GM23338 (cell line): Measurements from ENCODE around the gene SFXN1. TPM values are rescaled to one million over a fixed set of nuclear protein-coding genes. Genes with fewer than 3 reads are reported as not detected.
A peak's percentile ranks its signal among the peaks of the same experiment; 100 is the strongest.

ENCODE experiments used
- ATAC-seq: fragments of 200-7000 bp; cut with Tn5 transposase; 3 replicates; pipeline ENCODE4 v1.9.1; 2020
- DNase-seq: peaks from one replicate; pipeline ENCODE4 v3.0.0-alpha.2; 2015; ENCODE audit warnings: low spot score
- H2AFZ ChIP-seq: fragments of 200-600 bp; sonication (generic); 2 replicates; pipeline ENCODE4 v1.8.0; 2016; ENCODE audit warnings: antibody characterized with exemption, mild to moderate bottlenecking, moderate library complexity
- H3F3A ChIP-seq: fragments of 200-600 bp; sonication (generic); replicated peaks from 2 replicates; pipeline ENCODE4 v1.8.0; 2017; ENCODE audit warnings: antibody characterized with exemption, mixed run types, low read depth
- H3K27ac ChIP-seq: fragments of 200-600 bp; sonication (generic); 2 replicates; pipeline ENCODE4 v1.6.1; 2016; ENCODE audit warnings: low read depth
- H3K27me3 ChIP-seq: fragments of 200-600 bp; sonication (generic); 2 replicates; pipeline ENCODE4 v1.8.0; 2016; ENCODE audit warnings: mild to moderate bottlenecking, mixed run types, moderate library complexity; ENCODE audit not compliant: insufficient read depth
- H3K36me3 ChIP-seq: fragments of 200-600 bp; sonication (generic); 2 replicates; pipeline ENCODE4 v1.8.0; 2016; ENCODE audit warnings: mild to moderate bottlenecking; ENCODE audit not compliant: insufficient read depth
- H3K4me1 ChIP-seq: fragments of 200-600 bp; sonication (generic); 2 replicates; pipeline ENCODE4 v1.8.0; 2016; ENCODE audit warnings: mild to moderate bottlenecking, moderate library complexity; ENCODE audit not compliant: insufficient read depth
- H3K4me2 ChIP-seq: fragments of 200-600 bp; sonication (generic); 2 replicates; pipeline ENCODE4 v1.7.1; 2017; ENCODE audit warnings: mixed run types
- H3K4me3 ChIP-seq: fragments of 200-600 bp; sonication (generic); 2 replicates; pipeline ENCODE4 v1.6.1; 2016; ENCODE audit warnings: mixed run types
- H3K79me2 ChIP-seq: fragments of 200-600 bp; sonication (generic); replicated peaks from 2 replicates; pipeline ENCODE4 v1.8.0; 2017; ENCODE audit warnings: mild to moderate bottlenecking; ENCODE audit not compliant: insufficient read depth
- H3K9me2 ChIP-seq: fragments of 200-600 bp; sonication (generic); 2 replicates; pipeline ENCODE4 v1.8.0; 2017; ENCODE audit not compliant: insufficient read depth
- H4K20me1 ChIP-seq: fragments of 200-600 bp; sonication (generic); replicated peaks from 2 replicates; pipeline ENCODE4 v1.8.0; 2017; ENCODE audit warnings: mild to moderate bottlenecking; ENCODE audit not compliant: insufficient read depth
- H3K27ac Mint-ChIP-seq: 2 replicates; pipeline ENCODE4 v1.8.0; 2020; ENCODE audit warnings: inconsistent platforms, mild to moderate bottlenecking, moderate library complexity, mixed read lengths
- H3K27me3 Mint-ChIP-seq: 3 replicates; pipeline ENCODE4 v1.8.0; 2022; ENCODE audit warnings: low read depth, mild to moderate bottlenecking, moderate library complexity, mixed read lengths, inconsistent platforms; ENCODE audit not compliant: insufficient read depth, poor library complexity
- H3K36me3 Mint-ChIP-seq: 3 replicates; pipeline ENCODE4 v1.8.0; 2021; ENCODE audit warnings: low read depth, mild to moderate bottlenecking, inconsistent platforms, moderate library complexity, mixed read lengths
- H3K4me1 Mint-ChIP-seq: 3 replicates; pipeline ENCODE4 v1.8.0; 2020; ENCODE audit warnings: mild to moderate bottlenecking, inconsistent platforms, mixed read lengths
- H3K4me3 Mint-ChIP-seq: 3 replicates; pipeline ENCODE4 v1.8.0; 2021; ENCODE audit warnings: moderate library complexity, mild to moderate bottlenecking, inconsistent platforms, mixed read lengths
- H3K9me3 Mint-ChIP-seq: 3 replicates; pipeline ENCODE4 v1.8.0; 2020; ENCODE audit warnings: moderate library complexity, mild to moderate bottlenecking, inconsistent platforms, mixed read lengths
- CREB1 ChIP-seq: fragments of 250-450 bp; sonication (Bioruptor Pico); IDR thresholded peaks from 2 replicates; pipeline ENCODE4 v1.5.0; 2020; ENCODE audit warnings: low read depth, mild to moderate bottlenecking, moderate library complexity
- EZH2 ChIP-seq: fragments of 200-600 bp; sonication (generic); IDR thresholded peaks from one replicate; pipeline ENCODE4 v1.8.0; 2017; ENCODE audit warnings: antibody characterized with exemption, mild to moderate bottlenecking, low read depth; ENCODE audit not compliant: unreplicated experiment
- EZH2phosphoT487 ChIP-seq: fragments of 200-600 bp; sonication (generic); IDR thresholded peaks from one replicate; pipeline ENCODE4 v1.8.1; 2018; ENCODE audit warnings: antibody characterized with exemption; ENCODE audit not compliant: unreplicated experiment
- JUNB ChIP-seq: IDR thresholded peaks from one replicate; pipeline ENCODE4 v1.6.1; 2016; ENCODE audit warnings: antibody characterized with exemption; ENCODE audit not compliant: unreplicated experiment
- NANOG ChIP-seq: IDR thresholded peaks from 2 replicates; pipeline ENCODE4 v1.6.1; 2016; ENCODE audit warnings: antibody characterized with exemption, borderline replicate concordance
- POLR2AphosphoS5 ChIP-seq: IDR thresholded peaks from 2 replicates; pipeline ENCODE4 v1.6.1; 2016; ENCODE audit warnings: antibody characterized with exemption, low read depth
- ZNF331 ChIP-seq: fragments of 250-450 bp; sonication (Bioruptor Pico); IDR thresholded peaks from 2 replicates; pipeline ENCODE4 v1.5.0; 2020; ENCODE audit warnings: low read depth, mild to moderate bottlenecking, moderate library complexity
- polyA plus RNA-seq: library from polyadenylated mRNA; unstranded; fragments of >200 nt; fragmentation: Nextera tagmentation; extraction: Ambion mirVana; gene quantifications from 2 replicates; pipeline ENCODE4 v1.2.1, GENCODE V29; 2016
- total RNA-seq: library from RNA; depleted of rRNA; stranded (reverse); fragments of >200 nt; shearing (Covaris generic); gene quantifications from 2 replicates; pipeline ENCODE4 v1.2.3, GENCODE V29; 2014
- TF ChIP-seq, protein P1 (sequence below): IDR thresholded peaks from one replicate; pipeline ENCODE4 v1.6.1; 2018; ENCODE audit warnings: antibody characterized with exemption; ENCODE audit not compliant: unreplicated experiment
- TF ChIP-seq, protein P2 (sequence below): IDR thresholded peaks from 2 replicates; pipeline ENCODE4 v1.6.1; 2016; ENCODE audit warnings: antibody characterized with exemption
- TF ChIP-seq, protein P3 (sequence below), 2 experiments: fragments of 200-600 bp in 1 of 2; sonication (generic) in 1 of 2; conservative IDR thresholded peaks; 2 replicates each; pipeline versions ENCODE4 v1.5.1 to v1.6.1; 2016 to 2017; ENCODE audit warnings: antibody characterized with exemption in 2 of 2, low read depth in 2 of 2, mild to moderate bottlenecking in 2 of 2, moderate library complexity in 1 of 2
- TF ChIP-seq, protein P4 (sequence below): fragments of 250-450 bp; sonication (Bioruptor Pico); IDR thresholded peaks from 2 replicates; pipeline ENCODE4 v1.5.0; 2020; ENCODE audit warnings: mild to moderate bottlenecking, moderate library complexity

SFXN1 gene
- total and polyA plus RNA-seq, 2 experiments from 2014 or later = 44.0 to 97.7 TPM

DNA sequence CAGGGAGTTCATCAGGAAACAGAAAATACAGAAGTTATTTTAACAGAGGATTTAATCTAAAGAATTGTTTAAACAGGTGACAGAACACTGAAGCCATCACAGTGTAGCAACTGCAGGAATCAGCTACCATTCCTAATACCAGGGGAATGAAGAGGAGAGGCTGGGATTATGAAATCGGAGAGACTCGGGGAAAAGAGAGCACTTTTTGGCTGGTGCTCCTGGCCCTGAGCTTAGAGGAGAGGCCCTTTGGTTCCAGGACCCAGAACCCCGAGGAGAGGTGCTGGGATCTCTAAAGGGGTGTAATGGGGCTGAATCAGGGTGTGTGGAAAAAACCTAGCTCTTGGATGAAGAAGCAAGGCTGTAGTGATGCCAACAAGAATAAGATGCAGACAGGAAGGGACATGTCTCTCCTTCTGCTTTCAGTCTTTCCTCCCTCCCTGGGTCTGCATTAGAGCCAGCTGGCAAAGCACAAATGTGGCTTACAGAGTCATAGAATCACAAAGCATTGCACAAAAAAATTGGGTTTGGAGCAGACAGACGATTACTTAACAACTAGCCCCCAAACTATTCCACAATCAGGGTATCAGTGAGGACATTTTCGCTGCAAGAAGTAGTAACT is 11.6 kb upstream of the SFXN1 start:
- H3K4me2 ChIP-seq = no peak overlapping the region

More for the DNA sequence above, 11.6 kb upstream of the SFXN1 start:
- Mint-ChIP-seq H3K4me1 (peaks cover 5% of the 10 kb centered on the region), H3K4me3 (no peak overlapping the region), H3K36me3 (no peaks in the 10 kb centered on the region), H3K9me3 (no peaks in the 10 kb centered on the region; the same call in 2 of the 3 replicates), H3K27ac (no peak overlapping the region), H3K27me3 (peaks cover 1% of the 10 kb centered on the region)
- no peak for DNase-seq
- no peaks in the 10 kb centered on the region for H4K20me1 ChIP-seq
- H2AFZ ChIP-seq = peak overlapping the region; percentile 32
- no peaks in the 10 kb centered on the region for H3K27me3 ChIP-seq
- no peaks in the 10 kb centered on the region for H3K36me3 ChIP-seq
- TF ChIP-seq, protein P1, sequence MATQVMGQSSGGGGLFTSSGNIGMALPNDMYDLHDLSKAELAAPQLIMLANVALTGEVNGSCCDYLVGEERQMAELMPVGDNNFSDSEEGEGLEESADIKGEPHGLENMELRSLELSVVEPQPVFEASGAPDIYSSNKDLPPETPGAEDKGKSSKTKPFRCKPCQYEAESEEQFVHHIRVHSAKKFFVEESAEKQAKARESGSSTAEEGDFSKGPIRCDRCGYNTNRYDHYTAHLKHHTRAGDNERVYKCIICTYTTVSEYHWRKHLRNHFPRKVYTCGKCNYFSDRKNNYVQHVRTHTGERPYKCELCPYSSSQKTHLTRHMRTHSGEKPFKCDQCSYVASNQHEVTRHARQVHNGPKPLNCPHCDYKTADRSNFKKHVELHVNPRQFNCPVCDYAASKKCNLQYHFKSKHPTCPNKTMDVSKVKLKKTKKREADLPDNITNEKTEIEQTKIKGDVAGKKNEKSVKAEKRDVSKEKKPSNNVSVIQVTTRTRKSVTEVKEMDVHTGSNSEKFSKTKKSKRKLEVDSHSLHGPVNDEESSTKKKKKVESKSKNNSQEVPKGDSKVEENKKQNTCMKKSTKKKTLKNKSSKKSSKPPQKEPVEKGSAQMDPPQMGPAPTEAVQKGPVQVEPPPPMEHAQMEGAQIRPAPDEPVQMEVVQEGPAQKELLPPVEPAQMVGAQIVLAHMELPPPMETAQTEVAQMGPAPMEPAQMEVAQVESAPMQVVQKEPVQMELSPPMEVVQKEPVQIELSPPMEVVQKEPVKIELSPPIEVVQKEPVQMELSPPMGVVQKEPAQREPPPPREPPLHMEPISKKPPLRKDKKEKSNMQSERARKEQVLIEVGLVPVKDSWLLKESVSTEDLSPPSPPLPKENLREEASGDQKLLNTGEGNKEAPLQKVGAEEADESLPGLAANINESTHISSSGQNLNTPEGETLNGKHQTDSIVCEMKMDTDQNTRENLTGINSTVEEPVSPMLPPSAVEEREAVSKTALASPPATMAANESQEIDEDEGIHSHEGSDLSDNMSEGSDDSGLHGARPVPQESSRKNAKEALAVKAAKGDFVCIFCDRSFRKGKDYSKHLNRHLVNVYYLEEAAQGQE = no peak
- no peak for TF ChIP-seq ZNF331 (CRISPR knock-in tag)
- TF ChIP-seq, protein P2, sequence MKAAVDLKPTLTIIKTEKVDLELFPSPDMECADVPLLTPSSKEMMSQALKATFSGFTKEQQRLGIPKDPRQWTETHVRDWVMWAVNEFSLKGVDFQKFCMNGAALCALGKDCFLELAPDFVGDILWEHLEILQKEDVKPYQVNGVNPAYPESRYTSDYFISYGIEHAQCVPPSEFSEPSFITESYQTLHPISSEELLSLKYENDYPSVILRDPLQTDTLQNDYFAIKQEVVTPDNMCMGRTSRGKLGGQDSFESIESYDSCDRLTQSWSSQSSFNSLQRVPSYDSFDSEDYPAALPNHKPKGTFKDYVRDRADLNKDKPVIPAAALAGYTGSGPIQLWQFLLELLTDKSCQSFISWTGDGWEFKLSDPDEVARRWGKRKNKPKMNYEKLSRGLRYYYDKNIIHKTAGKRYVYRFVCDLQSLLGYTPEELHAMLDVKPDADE = no peak
- TF ChIP-seq NANOG = no peak
- TF ChIP-seq JUNB = no peak
- no peak for TF ChIP-seq EZH2phosphoT487
- no peak for TF ChIP-seq EZH2
- no peak for TF ChIP-seq POLR2AphosphoS5
- TF ChIP-seq, protein P3, sequence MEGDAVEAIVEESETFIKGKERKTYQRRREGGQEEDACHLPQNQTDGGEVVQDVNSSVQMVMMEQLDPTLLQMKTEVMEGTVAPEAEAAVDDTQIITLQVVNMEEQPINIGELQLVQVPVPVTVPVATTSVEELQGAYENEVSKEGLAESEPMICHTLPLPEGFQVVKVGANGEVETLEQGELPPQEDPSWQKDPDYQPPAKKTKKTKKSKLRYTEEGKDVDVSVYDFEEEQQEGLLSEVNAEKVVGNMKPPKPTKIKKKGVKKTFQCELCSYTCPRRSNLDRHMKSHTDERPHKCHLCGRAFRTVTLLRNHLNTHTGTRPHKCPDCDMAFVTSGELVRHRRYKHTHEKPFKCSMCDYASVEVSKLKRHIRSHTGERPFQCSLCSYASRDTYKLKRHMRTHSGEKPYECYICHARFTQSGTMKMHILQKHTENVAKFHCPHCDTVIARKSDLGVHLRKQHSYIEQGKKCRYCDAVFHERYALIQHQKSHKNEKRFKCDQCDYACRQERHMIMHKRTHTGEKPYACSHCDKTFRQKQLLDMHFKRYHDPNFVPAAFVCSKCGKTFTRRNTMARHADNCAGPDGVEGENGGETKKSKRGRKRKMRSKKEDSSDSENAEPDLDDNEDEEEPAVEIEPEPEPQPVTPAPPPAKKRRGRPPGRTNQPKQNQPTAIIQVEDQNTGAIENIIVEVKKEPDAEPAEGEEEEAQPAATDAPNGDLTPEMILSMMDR (conservative IDR thresholded peaks at IDR 0.05; ENCODE audit: low read depth in 2 of 2) = no peak
- TF ChIP-seq, protein P4, sequence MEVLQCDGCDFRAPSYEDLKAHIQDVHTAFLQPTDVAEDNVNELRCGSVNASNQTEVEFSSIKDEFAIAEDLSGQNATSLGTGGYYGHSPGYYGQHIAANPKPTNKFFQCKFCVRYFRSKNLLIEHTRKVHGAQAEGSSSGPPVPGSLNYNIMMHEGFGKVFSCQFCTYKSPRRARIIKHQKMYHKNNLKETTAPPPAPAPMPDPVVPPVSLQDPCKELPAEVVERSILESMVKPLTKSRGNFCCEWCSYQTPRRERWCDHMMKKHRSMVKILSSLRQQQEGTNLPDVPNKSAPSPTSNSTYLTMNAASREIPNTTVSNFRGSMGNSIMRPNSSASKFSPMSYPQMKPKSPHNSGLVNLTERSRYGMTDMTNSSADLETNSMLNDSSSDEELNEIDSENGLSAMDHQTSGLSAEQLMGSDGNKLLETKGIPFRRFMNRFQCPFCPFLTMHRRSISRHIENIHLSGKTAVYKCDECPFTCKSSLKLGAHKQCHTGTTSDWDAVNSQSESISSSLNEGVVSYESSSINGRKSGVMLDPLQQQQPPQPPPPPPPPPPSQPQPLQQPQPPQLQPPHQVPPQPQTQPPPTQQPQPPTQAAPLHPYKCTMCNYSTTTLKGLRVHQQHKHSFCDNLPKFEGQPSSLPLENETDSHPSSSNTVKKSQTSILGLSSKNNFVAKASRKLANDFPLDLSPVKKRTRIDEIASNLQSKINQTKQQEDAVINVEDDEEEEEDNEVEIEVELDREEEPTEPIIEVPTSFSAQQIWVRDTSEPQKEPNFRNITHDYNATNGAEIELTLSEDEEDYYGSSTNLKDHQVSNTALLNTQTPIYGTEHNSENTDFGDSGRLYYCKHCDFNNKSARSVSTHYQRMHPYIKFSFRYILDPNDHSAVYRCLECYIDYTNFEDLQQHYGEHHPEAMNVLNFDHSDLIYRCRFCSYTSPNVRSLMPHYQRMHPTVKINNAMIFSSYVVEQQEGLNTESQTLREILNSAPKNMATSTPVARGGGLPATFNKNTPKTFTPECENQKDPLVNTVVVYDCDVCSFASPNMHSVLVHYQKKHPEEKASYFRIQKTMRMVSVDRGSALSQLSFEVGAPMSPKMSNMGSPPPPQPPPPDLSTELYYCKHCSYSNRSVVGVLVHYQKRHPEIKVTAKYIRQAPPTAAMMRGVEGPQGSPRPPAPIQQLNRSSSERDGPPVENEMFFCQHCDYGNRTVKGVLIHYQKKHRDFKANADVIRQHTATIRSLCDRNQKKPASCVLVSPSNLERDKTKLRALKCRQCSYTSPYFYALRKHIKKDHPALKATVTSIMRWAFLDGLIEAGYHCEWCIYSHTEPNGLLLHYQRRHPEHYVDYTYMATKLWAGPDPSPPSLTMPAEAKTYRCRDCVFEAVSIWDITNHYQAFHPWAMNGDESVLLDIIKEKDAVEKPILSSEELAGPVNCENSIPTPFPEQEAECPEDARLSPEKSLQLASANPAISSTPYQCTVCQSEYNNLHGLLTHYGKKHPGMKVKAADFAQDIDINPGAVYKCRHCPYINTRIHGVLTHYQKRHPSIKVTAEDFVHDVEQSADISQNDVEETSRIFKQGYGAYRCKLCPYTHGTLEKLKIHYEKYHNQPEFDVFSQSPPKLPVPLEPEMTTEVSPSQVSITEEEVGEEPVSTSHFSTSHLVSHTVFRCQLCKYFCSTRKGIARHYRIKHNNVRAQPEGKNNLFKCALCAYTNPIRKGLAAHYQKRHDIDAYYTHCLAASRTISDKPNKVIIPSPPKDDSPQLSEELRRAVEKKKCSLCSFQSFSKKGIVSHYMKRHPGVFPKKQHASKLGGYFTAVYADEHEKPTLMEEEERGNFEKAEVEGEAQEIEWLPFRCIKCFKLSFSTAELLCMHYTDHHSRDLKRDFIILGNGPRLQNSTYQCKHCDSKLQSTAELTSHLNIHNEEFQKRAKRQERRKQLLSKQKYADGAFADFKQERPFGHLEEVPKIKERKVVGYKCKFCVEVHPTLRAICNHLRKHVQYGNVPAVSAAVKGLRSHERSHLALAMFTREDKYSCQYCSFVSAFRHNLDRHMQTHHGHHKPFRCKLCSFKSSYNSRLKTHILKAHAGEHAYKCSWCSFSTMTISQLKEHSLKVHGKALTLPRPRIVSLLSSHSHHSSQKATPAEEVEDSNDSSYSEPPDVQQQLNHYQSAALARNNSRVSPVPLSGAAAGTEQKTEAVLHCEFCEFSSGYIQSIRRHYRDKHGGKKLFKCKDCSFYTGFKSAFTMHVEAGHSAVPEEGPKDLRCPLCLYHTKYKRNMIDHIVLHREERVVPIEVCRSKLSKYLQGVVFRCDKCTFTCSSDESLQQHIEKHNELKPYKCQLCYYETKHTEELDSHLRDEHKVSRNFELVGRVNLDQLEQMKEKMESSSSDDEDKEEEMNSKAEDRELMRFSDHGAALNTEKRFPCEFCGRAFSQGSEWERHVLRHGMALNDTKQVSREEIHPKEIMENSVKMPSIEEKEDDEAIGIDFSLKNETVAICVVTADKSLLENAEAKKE (CRISPR knock-in tag) = no peak
- no peak for TF ChIP-seq CREB1 (CRISPR knock-in tag)
- H3K27ac ChIP-seq = no peak overlapping the region
- no peaks in the 10 kb centered on the region for H3K79me2 ChIP-seq
- no peak for ATAC-seq
- H3F3A ChIP-seq = no peaks in the 10 kb centered on the region
- no peaks in the 10 kb centered on the region for H3K4me1 ChIP-seq
- H3K9me2 ChIP-seq = no peaks in the 10 kb centered on the region
- no peak overlapping the region for H3K4me3 ChIP-seq
